Mesenchymal stem cell (in vitro differentiated cells and primary cell): ENCODE measurements around the gene CAPZA2.

Experiments
- DNase-seq: peaks from one replicate; pipeline ENCODE4 v3.0.0-alpha.2; 2013
- H2AFZ ChIP-seq: one replicate; pipeline ENCODE4 v1.6.1; 2013; ENCODE audit warnings: low read depth, mild to moderate bottlenecking, control low read depth, inconsistent platforms, low read length, moderate library complexity
- H2AK5ac ChIP-seq: 2 replicates; pipeline ENCODE4 v1.6.1; 2013; ENCODE audit warnings: low read length, moderate library complexity, mild to moderate bottlenecking, inconsistent platforms; ENCODE audit not compliant: severe bottlenecking
- H2BK120ac ChIP-seq: one replicate; pipeline ENCODE4 v1.6.1; 2013; ENCODE audit warnings: low read depth, mild to moderate bottlenecking, inconsistent platforms, low read length, moderate library complexity
- H2BK12ac ChIP-seq, 2 experiments: one replicate each; pipeline ENCODE4 v1.6.1; 2013; ENCODE audit warnings: inconsistent platforms in 2 of 2, low read length in 2 of 2, mild to moderate bottlenecking in 2 of 2, moderate library complexity in 2 of 2, control low read depth in 1 of 2
- H2BK15ac ChIP-seq: one replicate; pipeline ENCODE4 v1.6.1; 2013; ENCODE audit warnings: mild to moderate bottlenecking, low read depth, inconsistent platforms; ENCODE audit not compliant: poor library complexity, severe bottlenecking
- H2BK5ac ChIP-seq: 2 replicates; pipeline ENCODE4 v1.6.1; 2013; ENCODE audit warnings: low read depth, mild to moderate bottlenecking, low read length, control low read depth, inconsistent platforms; ENCODE audit not compliant: poor library complexity, severe bottlenecking
- H3K14ac ChIP-seq, 2 experiments: one replicate each; pipeline ENCODE4 v1.6.1; 2013; ENCODE audit warnings: inconsistent platforms in 2 of 2, low read length in 2 of 2, control low read depth in 1 of 2, mild to moderate bottlenecking in 1 of 2, moderate library complexity in 1 of 2
- H3K18ac ChIP-seq, 2 experiments: one replicate each; pipeline ENCODE4 v1.6.1; 2013; ENCODE audit warnings: inconsistent platforms in 2 of 2, low read length in 2 of 2, control low read depth in 1 of 2, low read depth in 1 of 2, mild to moderate bottlenecking in 1 of 2
- H3K23ac ChIP-seq, 2 experiments: one replicate each; pipeline ENCODE4 v1.6.1; 2013; ENCODE audit warnings: inconsistent platforms in 2 of 2, low read length in 2 of 2, mild to moderate bottlenecking in 2 of 2, moderate library complexity in 2 of 2, control low read depth in 1 of 2
- H3K27ac ChIP-seq: 2 replicates; pipeline ENCODE4 v1.5.1; 2013; ENCODE audit warnings: mild to moderate bottlenecking, moderate library complexity, low read length, control low read depth, inconsistent platforms; ENCODE audit not compliant: poor library complexity, severe bottlenecking
- H3K27me3 ChIP-seq, 2 experiments: 2 replicates each; pipeline versions ENCODE4 v1.6.1 to v1.7.0; 2013; ENCODE audit warnings: low read length in 2 of 2, mild to moderate bottlenecking in 2 of 2, moderate library complexity in 2 of 2, control low read depth in 1 of 2, inconsistent platforms in 1 of 2; ENCODE audit not compliant: control insufficient read depth in 1 of 2, insufficient read depth in 1 of 2
- H3K36me3 ChIP-seq, 2 experiments: 2 replicates each; pipeline versions ENCODE4 v1.6.1 to v1.7.0; 2013; ENCODE audit warnings: low read length in 2 of 2, control low read depth in 1 of 2, inconsistent platforms in 1 of 2, low read depth in 1 of 2, mild to moderate bottlenecking in 1 of 2; ENCODE audit not compliant: insufficient read depth in 2 of 2, control insufficient read depth in 1 of 2
- H3K4ac ChIP-seq, 2 experiments: one replicate each; pipeline ENCODE4 v1.6.1; 2013; ENCODE audit warnings: inconsistent platforms in 2 of 2, low read length in 2 of 2, mild to moderate bottlenecking in 2 of 2, moderate library complexity in 2 of 2, control low read depth in 1 of 2, low read depth in 1 of 2
- H3K4me1 ChIP-seq: 2 replicates; pipeline ENCODE4 v1.6.1; 2013; ENCODE audit warnings: low read depth, low read length, control low read depth; ENCODE audit not compliant: control insufficient read depth, insufficient read depth
- H3K4me2 ChIP-seq: 2 replicates; pipeline ENCODE4 v1.6.1; 2013; ENCODE audit warnings: low read length, mild to moderate bottlenecking, inconsistent platforms; ENCODE audit not compliant: poor library complexity, severe bottlenecking
- H3K4me3 ChIP-seq, 2 experiments: 2 replicates each; pipeline versions ENCODE4 v1.5.1 to v1.7.0; 2013; ENCODE audit warnings: low read length in 2 of 2, mild to moderate bottlenecking in 2 of 2, control low read depth in 1 of 2, low read depth in 1 of 2; ENCODE audit not compliant: insufficient read depth in 1 of 2
- H3K79me1 ChIP-seq: replicated peaks from 2 replicates; pipeline ENCODE4 v1.6.1; 2013; ENCODE audit warnings: mild to moderate bottlenecking, control low read depth, low read length, inconsistent platforms; ENCODE audit not compliant: poor library complexity, severe bottlenecking
- H3K9ac ChIP-seq: 2 replicates; pipeline ENCODE4 v1.7.0; 2013; ENCODE audit warnings: mild to moderate bottlenecking, low read length, moderate library complexity
- H3K9me3 ChIP-seq: 2 replicates; pipeline ENCODE4 v1.7.0; 2013; ENCODE audit warnings: mild to moderate bottlenecking, low read length; ENCODE audit not compliant: control insufficient read depth
- H4K8ac ChIP-seq: one replicate; pipeline ENCODE4 v1.6.1; 2013; ENCODE audit warnings: inconsistent platforms, mild to moderate bottlenecking, low read length, moderate library complexity
- H4K91ac ChIP-seq: one replicate; pipeline ENCODE4 v1.6.1; 2013; ENCODE audit warnings: mild to moderate bottlenecking, low read length, inconsistent platforms
- WGBS: methylation state at CpG from one replicate; pipeline ENCODE4 v1.1.7; 2013; ENCODE audit warnings: mixed read lengths; 5-methylcytosine and 5-hydroxymethylcytosine counted together

The CAPZA2 gene

DNA sequence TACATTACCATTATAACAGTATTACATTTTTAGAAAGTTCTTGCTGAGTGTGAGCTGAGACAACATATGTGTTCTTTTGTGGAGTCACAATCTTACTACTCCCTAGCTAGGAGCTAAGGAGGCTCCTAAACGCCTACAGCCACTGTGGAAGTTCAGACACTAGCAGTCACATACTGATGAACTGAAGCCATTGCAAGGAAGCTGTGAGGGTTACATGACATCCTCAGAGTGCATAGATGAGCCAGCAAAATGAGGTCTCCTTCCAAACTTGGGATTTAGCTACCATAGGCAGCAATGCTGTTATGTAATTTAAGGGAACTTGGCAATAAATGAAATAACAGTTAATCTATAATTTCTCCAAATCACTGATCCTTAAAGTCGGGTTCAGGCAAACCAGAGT, 80.1 kb downstream of the CAPZA2 start:
- Histone ChIP-seq H2BK120ac (no peak overlapping the region), H3K4me2 (no peak overlapping the region), H2BK15ac (no peak overlapping the region), H2AFZ (no peak overlapping the region), H3K79me1 (no peaks in the 10 kb centered on the region), H2BK12ac (no peak overlapping the region), H2BK5ac (no peak overlapping the region), H3K4me3 (no peak overlapping the region), H4K8ac (no peak overlapping the region), H3K9me3 (no peaks in the 10 kb centered on the region), H3K18ac (peak overlapping the region in 1 of 2 experiments; percentile 21), H3K23ac (no peak overlapping the region), H3K4ac (no peak overlapping the region), H3K9ac (no peak overlapping the region), H3K14ac (no peak overlapping the region), H3K27ac (no peak overlapping the region), H3K27me3 (no peaks in the 10 kb centered on the region), H3K36me3 (no peaks in the 10 kb centered on the region), H3K4me1 (peaks cover 1% of the 10 kb centered on the region), H4K91ac (no peak overlapping the region), H2AK5ac (no peak overlapping the region)
- no peak for DNase-seq
- WGBS, result 93% methylated on average over 1 of the region's 2 CpGs

DNA sequence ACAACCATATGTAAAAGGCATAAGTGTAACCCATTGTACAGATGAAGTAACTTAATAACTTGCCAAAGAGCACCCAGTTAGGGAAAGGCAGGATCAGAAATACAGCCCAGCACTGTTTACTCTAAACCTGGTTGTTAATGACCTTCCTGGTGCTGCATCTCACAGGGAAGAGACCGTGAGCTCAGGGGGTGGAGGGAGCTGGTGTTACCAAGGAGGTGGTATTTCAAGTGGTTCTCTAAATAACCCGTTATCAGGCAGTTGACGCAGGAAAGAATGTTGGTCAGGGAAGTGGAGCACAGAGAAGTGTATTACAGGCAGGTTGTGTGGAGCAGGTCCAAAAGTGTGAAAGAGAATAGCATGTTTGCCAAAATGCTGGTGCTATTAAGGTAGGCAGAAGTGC, 86.5 kb downstream of the CAPZA2 start:
- no peak overlapping the region for H4K91ac ChIP-seq
- WGBS, result 27% methylated on average over 3 of the region's 3 CpGs

DNA sequence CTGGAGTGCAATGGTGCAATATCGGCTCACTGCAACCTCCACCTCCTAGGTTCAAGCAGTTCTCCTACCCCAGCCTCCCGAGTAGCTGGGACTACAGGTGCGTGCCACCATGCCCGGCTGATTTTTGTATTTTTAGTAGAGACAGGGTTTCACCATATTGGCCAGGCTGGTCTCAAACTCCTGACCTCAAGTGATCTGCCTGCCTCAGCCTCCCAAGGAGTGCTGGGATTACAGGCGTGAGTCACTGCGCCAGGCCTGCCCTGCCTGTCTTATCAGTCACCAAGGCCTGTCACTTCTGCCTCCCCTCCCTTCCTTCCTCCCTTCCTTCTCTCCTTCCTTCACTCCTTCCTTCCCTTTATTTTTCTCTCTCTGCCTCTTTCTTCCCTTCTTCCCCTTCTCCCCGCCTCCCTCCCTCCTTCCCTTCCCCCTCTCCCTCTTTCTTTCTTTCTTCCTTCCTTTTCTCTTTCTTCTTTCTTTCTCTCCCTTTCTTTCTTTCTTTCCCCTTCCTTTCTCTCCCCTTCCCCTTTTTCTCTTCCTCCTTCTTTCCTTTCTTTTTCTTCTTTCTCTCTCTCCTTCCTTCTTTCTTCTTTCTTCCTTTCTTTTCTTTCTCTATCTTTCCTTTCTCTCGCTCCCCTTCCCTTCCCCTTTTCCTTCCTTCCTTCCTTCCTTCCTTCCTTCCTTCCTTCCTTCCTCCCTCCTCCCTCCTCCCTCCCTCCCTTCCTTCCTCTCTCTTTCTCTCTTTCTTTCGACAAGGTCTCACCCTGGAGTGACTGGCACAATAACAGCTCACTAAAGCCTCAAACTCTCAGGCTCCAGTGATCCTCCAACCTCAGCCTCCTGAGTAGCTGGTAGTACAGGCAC, 87.8 kb downstream of the CAPZA2 start:
- Histone ChIP-seq H3K18ac (no peak overlapping the region), H3K4me2 (no peak overlapping the region), H3K4me1 (peaks cover 1% of the 10 kb centered on the region), H3K36me3 (no peaks in the 10 kb centered on the region), H3K14ac (no peak overlapping the region), H3K23ac (no peak overlapping the region), H2BK15ac (no peak overlapping the region), H2BK5ac (no peak overlapping the region), H4K8ac (no peak overlapping the region), H2AK5ac (no peak overlapping the region), H3K9me3 (no peaks in the 10 kb centered on the region), H2BK120ac (no peak overlapping the region), H2AFZ (no peak overlapping the region), H3K4me3 (no peak overlapping the region), H3K9ac (no peak overlapping the region), H4K91ac (no peak overlapping the region), H2BK12ac (no peak overlapping the region), H3K27ac (no peak overlapping the region), H3K27me3 (no peaks in the 10 kb centered on the region), H3K4ac (no peak overlapping the region), H3K79me1 (peaks cover 4% of the 10 kb centered on the region)
- 88% methylated on average over 8 of the region's 9 CpGs for WGBS
- no peak for DNase-seq

More for the DNA sequence above, 86.5 kb downstream of the CAPZA2 start:
- Histone ChIP-seq H2AK5ac (no peak overlapping the region), H3K36me3 (no peaks in the 10 kb centered on the region), H3K9me3 (no peaks in the 10 kb centered on the region), H3K4ac (no peak overlapping the region), H2BK12ac (no peak overlapping the region), H2BK15ac (no peak overlapping the region), H2AFZ (no peak overlapping the region), H3K4me3 (no peak overlapping the region), H3K14ac (no peak overlapping the region), H3K4me1 (peaks cover 1% of the 10 kb centered on the region), H3K27ac (no peak overlapping the region), H3K9ac (no peak overlapping the region), H3K27me3 (no peaks in the 10 kb centered on the region), H4K8ac (no peak overlapping the region), H3K18ac (no peak overlapping the region), H3K23ac (no peak overlapping the region), H2BK120ac (no peak overlapping the region), H2BK5ac (no peak overlapping the region), H3K4me2 (no peak overlapping the region), H3K79me1 (peaks cover 4% of the 10 kb centered on the region)
- no peak for DNase-seq

DNA sequence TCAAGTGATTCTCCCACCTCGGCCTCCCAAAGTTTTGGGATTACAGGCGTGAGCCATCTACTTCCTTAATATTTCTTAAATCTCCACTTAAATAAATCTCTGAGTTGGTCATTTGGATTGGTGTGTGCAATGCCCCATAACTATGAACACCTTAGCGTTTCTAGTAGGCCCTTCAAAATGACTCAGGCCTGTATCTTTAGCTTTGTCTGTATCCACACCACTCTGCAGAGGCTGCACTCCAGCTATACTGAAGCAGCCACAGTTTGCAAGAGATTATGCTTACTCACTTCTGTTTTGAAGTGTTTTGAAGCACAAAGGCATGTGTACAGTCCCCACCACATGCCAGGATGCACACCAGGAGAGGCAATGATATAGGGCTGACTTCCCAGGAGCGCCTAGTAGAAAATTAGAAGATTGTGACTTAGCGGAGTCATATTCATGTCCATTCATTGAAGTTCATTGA, 88.5 kb downstream of the CAPZA2 start:
- no peak overlapping the region for H4K91ac ChIP-seq

More for the DNA sequence above, 88.5 kb downstream of the CAPZA2 start:
- Histone ChIP-seq H4K8ac (peak overlapping the region; percentile 7), H3K18ac (no peak overlapping the region), H3K4me2 (no peak overlapping the region), H3K27me3 (no peaks in the 10 kb centered on the region), H2BK120ac (no peak overlapping the region), H3K4me1 (peaks cover 1% of the 10 kb centered on the region), H2AFZ (no peak overlapping the region), H3K79me1 (peaks cover 4% of the 10 kb centered on the region), H3K9me3 (no peaks in the 10 kb centered on the region), H3K36me3 (no peaks in the 10 kb centered on the region), H2BK12ac (no peak overlapping the region), H2BK5ac (no peak overlapping the region), H3K4me3 (no peak overlapping the region), H2AK5ac (no peak overlapping the region), H3K27ac (no peak overlapping the region), H3K4ac (no peak overlapping the region), H3K9ac (no peak overlapping the region), H3K23ac (no peak overlapping the region), H3K14ac (no peak overlapping the region), H2BK15ac (no peak overlapping the region)
- WGBS, result 75% methylated on average over 4 of the region's 5 CpGs
- peak; percentile 41 for DNase-seq
